GM21576 (cell line): ENCODE data around the gene CD1E.
"Not testable (repeated sequence)": the region's sequence is repeated elsewhere in the genome, so short reads cannot be mapped to it uniquely, and the experiment has no call there.

Source experiments
- ATAC-seq: cut with Tn5 transposase; IDR thresholded peaks from one replicate; pipeline ENCODE4 v1.9.1; 2021; ENCODE audit warnings: mild to moderate bottlenecking, moderate library complexity; ENCODE audit not compliant: unreplicated experiment

Gene CD1E

GRCh38 chr1:158353303-158354075 lies at the start of gene CD1E:
Gene CD1E, plus strand, starts transcription at chr1:158353894. Its CDS starts 95 bp downstream, at chr1:158353989.
- no peak for ATAC-seq

- ATAC-seq = no peak
Measured at GRCh38 chr1:158310623-158311022, 43.1 kb upstream of the CD1E start.

- ATAC-seq = no peak
Measured at GRCh38 chr1:158311066-158311465, 42.6 kb upstream of the CD1E start.

DNA sequence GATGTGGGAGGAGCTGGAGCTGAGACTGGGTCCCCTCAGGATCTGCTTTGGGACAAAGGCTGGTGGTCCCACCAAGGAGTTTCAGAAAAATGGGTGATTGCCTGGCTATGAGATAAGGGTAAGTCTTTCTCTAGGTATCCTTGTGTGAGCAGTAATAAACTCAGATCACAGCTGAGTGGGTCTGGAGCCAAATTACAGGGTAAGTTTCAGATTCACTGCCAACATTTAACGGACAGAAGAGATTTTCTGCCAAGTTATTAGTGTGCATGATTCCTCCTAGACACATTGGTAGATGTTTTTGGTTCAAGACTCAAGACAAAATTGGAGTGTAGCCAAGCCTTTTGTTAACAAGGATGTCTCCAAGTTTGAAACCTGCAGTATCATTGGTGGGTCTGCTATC lies 29.8 kb upstream of the CD1E start:
- no peak for ATAC-seq

- no peak for ATAC-seq
Measured at GRCh38 chr1:158324395-158324794, 29.3 kb upstream of the CD1E start.

DNA sequence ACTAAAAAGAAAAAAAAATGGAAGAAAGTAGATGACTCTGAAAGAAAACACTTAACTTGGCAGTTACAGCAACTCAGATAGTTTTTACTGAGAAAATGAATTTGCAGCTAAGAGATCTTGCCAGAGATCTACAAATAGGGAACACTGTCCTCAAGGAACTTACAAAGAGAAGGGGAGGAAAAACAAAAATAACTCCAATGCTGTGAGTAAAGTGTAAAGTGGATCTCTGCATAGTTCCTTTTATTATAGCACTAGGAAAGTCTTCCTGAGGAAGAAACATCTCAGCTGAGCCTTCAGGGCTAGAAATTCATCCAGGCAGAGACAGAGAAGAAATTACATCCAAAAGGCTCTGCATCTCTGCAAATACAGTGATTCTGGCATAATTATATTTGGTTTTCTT lies 26.2 kb upstream of the CD1E start:
- no peak for ATAC-seq

GRCh38 chr1:158328426-158328825 lies 25.3 kb upstream of the CD1E start:
- ATAC-seq = no peak

- no peak for ATAC-seq
Measured at GRCh38 chr1:158329300-158329699, 24.4 kb upstream of the CD1E start.

GRCh38 chr1:158329733-158330132 lies 24.0 kb upstream of the CD1E start:
- no peak for ATAC-seq

- no peak for ATAC-seq
Measured at GRCh38 chr1:158330391-158331105, 23.1 kb upstream of the CD1E start.

GRCh38 chr1:158331106-158331425 lies 22.6 kb upstream of the CD1E start:
- no peak for ATAC-seq

DNA sequence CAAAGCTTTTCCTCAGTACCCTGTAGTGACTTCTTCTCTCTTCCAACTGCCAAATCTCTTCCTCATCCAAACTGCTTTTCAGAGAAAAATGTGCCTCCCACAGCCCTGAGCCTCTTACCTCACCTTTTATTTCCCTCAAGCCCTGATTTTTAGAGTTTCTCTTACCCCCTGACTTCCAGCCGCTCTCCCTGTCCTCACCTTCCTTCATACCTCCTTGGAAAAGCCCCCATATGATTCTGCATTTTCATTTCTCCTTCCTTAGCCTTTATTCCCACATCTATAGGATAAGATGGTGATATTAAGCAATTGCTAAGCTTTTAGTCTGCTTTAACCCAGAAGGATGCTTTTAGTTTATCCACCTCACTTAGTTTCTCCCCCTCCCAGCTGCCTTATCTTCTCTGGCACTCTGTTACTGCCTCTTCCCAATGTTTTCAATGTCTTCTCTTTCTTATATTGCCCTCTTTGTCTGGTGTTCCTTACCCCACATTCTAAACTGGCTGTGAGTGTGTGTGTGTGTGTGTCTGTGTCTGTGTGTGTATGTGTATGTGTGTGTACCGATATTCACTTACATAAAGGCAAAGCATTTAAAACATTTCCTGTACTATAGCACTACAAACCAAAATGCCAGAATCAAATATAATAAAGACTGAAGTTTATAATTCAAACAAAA lies 22.1 kb upstream of the CD1E start, which contains the start of gene CD1B:
Gene CD1B, minus strand, starts transcription at position 51 of the 670 bp plus-strand sequence. CDS start 108 bp downstream, outside the sequence.
- no peak for ATAC-seq

DNA sequence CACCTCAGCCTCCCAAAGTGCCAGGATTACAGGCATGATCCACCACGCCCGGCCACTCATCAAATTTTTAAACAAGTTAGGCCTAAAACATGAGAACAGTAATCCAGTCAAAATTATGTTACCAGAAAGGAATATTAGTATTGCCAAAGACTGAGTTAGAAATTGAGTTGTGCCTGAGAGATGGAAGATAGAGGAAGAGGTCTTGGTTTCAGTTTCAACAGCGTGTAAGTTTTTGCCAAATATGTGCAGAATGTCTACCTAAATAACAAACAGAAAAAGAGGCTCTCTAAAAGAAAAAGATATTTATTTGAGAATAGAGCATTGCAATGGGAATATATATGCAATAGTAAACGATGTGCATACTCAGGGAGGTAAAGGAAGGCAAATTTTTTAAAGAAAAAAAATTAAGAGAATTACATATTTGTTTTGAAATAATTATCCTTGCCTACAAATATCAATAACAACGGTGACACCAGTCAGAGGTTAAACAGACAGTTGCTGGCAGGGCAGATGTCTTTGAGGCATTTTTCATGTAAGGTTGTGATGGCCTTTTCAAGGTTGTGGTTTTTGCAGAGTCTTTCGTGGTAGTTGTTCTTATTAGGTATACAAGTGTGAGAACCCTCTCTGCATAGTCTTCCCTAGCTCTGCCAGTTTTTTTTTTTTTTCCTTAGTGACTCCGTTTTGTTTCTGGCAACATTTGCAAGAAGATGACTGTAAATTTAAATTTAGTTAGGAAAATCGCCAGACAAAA lies 20.1 kb upstream of the CD1E start:
- no peak for ATAC-seq

DNA sequence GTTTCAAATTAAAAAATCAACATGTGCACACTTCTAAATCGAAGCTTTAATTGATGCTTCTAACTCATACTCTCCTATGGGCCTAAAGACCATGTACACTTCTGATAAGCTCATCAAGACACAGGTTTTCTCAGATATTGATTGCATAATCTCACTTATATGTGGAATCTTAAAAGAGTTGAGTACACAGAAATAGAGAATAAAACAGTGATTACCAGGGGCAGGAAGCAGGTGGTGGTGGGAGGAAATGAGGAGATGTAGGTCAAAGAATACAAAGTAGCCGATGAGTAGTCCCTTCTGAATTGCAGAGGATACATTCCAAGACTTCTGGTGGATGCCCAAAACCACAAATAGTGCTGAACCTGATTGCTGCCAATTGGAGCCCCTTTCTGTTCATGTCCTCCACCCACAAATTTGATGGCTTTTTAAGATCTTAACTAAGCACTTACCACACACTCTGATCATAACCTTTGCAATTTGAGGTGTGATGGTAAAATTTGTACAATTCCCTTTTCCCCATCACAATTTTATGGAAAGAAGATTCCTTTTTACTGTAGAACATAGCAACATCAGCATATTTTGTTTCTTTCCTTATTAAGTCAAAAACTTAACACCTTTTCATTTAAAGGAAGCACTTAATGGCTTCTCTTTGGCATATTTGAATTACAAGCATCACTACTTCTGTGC lies 19.0 kb upstream of the CD1E start:
- no peak for ATAC-seq

GRCh38 chr1:158335213-158335532 lies 18.5 kb upstream of the CD1E start:
- ATAC-seq = no peak

DNA sequence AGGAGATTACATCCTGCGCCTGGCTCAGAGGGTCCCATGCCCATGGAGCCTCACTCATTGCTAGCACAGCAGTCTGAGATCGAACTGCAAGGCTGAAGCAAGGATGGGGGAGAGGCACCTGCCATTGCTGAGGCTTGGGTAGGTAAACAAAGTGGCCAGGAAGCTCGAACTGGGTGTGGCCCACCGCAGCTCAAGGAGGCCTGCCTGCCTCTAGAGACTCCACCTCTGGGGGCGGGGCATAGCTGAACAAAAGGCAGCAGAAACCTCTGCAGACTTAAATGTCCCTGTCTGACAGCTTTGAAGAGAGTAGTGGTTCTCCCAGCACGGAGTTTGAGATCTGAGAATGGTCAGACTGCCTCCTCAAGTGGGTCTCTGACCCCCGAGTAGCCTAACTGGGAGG lies 17.3 kb upstream of the CD1E start:
- not testable (repeated sequence) for ATAC-seq

- ATAC-seq = not testable (repeated sequence)
Measured at GRCh38 chr1:158348946-158349345, 4.7 kb upstream of the CD1E start.

DNA sequence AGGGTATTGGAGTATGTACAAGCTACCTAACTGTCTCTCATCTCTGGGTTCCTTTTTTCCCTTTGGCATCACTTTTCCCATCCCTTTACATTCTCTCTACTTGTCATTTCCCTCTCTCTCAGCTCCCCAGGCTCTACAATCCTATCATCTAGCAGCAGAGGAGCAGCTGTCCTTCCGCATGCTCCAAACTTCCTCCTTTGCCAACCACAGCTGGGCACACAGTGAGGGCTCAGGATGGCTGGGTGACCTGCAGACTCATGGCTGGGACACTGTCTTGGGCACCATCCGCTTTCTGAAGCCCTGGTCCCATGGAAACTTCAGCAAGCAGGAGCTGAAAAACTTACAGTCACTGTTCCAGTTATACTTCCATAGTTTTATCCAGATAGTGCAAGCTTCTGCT lies 561 bp downstream of the CD1E start:
- no peak for ATAC-seq

GRCh38 chr1:158355773-158356285 lies 2.1 kb downstream of the CD1E start:
- no peak for ATAC-seq

- ATAC-seq = no peak
Measured at GRCh38 chr1:158356616-158357015, 2.9 kb downstream of the CD1E start.
